Stimulated activated CD4-positive, alpha-beta T cell treated with anti-CD3 and anti-CD28 coated beads, Interleukin-2, amount 100 ng/mL, for 4 hours (primary cell): Measurements from ENCODE around the gene MPHOSPH8.

Experiments used
- DNase-seq: peaks from one replicate; pipeline ENCODE4 v3.0.0-alpha.2; 2020; ENCODE audit warnings: low read depth

MPHOSPH8 gene, protein sequence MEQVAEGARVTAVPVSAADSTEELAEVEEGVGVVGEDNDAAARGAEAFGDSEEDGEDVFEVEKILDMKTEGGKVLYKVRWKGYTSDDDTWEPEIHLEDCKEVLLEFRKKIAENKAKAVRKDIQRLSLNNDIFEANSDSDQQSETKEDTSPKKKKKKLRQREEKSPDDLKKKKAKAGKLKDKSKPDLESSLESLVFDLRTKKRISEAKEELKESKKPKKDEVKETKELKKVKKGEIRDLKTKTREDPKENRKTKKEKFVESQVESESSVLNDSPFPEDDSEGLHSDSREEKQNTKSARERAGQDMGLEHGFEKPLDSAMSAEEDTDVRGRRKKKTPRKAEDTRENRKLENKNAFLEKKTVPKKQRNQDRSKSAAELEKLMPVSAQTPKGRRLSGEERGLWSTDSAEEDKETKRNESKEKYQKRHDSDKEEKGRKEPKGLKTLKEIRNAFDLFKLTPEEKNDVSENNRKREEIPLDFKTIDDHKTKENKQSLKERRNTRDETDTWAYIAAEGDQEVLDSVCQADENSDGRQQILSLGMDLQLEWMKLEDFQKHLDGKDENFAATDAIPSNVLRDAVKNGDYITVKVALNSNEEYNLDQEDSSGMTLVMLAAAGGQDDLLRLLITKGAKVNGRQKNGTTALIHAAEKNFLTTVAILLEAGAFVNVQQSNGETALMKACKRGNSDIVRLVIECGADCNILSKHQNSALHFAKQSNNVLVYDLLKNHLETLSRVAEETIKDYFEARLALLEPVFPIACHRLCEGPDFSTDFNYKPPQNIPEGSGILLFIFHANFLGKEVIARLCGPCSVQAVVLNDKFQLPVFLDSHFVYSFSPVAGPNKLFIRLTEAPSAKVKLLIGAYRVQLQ

DNA sequence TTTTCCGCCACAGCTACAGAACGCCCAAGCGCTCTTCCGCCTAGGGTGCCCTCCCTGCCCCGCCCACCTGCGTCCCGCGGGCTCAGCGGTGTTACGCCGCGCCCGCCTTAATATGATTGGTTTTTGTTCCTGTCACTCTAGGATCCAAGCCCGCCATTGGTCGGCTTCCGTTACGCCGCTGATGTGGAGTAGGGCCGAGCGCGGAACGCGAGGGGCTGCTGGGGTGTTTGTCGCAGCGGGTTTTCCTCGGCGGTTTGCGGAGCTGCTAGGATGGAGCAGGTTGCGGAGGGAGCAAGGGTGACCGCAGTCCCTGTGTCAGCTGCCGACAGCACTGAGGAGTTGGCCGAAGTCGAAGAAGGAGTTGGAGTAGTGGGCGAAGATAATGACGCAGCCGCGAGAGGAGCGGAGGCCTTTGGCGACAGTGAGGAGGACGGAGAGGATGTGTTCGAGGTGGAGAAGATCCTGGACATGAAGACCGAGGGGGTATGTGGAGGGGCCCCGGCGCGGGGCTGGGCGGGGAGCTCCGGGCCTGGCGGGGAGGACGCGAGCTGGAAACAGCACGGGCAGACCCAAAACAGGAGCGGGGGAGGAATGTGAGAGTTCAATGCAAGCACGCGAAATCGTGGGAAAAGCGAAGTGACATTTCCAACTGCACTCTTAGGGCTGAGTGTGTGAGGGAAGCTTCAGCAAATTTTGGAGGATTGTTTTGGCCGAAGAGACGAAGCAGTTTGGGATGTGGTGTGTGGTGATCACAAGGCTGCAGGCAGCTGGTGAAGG is at the start of gene MPHOSPH8:
TSS of gene MPHOSPH8 (plus strand) at position 181 of the 777 bp plus-strand sequence. CDS start at position 271, 90 bp downstream.
- peak; percentile 90 for DNase-seq

DNA sequence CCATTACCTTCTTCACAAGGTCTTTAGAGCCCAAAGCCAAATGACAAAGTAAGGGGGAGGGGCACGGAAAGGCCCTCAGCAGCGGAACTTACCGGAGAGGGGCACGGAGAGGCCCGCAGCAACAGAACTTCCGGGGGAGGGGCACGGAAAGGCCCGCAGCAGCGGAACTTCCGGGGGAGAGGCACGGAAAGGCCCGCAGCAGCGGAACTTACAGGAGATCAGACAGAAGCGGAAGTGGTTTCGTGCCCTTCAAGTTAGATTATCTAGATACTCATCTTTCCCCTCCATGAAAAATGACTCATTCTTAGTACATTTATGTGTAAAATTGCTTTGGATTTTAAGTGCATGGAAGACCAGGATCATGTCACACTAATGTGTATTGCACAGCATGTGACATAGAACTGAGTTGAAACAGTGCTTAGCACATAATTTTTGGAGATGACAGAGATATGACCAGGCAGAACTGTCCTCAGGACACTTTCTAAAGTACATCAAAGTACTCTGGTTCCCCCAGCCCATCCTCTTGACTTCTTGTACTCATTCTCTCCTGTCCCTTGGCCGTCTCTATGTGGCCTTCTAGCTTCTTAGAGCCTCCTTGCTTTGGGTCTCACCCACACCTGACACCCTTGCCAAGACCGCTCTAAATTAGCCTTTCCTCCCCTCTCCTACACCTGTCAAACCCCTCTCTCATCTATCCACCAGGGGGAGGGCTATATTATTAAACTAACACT is 46.4 kb upstream of the MPHOSPH8 start:
- peak; percentile 72 for DNase-seq

DNA sequence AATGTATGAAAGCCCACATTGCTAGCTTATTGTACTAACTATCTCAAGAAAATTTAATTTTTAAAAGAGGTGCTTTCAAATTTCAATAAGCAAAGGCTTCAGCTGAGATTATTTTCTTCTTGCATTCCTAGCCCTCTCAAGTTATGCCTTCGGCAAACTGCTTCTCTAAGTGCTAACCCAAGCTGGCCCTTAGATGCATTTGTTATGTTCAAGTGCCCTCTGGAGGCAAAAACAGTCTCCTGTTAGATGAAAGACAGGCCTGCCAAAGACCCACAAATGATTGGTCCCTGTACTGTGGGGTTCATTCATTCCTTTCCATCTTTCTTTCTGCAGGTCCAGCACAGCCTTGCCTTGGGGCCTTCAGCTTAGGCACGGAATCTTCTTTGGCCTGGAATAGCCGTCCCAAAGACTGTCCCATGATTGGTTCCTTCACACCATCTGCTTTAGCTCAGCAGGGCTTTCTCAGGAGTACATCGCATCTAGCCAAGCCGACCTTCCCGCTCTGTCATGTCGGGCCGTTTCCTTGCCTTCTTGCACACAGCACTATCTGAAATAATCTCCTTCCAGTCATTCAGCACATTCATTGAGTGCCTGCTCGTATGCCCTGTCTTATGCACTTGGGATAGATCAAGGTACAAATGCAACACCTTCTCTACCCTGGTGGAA is 45.7 kb upstream of the MPHOSPH8 start:
- DNase-seq: no peak

DNA sequence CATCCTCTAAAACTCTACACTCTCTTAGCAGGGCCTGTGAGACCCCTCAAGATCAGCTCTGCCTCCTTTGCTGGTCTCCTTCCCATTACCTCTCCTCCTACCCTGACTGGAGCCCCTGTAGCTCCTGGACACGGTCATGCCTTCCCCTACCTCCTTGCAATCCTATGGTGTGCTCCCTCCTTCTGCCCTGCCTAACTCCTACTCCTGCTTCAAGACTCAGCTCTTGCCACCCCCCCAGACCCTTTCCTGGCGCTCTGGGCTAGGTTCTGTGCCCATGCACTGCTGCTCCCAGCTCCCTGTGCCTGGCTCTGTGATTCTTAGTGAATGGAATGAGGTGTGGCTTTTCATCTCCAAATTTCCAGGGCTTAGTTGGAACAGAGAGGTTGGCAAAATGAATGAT is 44.1 kb upstream of the MPHOSPH8 start:
- DNase-seq: no peak

DNA sequence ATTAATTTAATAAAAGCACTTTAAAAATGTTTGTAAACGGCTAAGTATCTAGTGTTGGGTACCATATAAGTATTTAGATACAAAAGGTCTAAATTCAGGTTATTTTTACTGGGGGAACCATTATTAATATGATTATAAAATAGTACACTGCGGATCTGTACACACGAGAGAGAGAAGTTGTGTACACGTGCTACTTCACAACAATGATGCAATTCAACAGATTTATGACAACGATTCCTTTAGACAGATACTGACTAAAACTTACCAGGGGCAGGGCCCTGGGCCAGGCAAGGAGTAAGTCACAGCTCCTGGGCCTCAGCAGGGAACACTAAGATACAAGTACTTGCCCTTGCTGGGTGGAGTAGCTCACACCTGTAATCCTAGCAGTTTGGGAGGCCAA is 43.0 kb upstream of the MPHOSPH8 start:
- no peak for DNase-seq

DNA sequence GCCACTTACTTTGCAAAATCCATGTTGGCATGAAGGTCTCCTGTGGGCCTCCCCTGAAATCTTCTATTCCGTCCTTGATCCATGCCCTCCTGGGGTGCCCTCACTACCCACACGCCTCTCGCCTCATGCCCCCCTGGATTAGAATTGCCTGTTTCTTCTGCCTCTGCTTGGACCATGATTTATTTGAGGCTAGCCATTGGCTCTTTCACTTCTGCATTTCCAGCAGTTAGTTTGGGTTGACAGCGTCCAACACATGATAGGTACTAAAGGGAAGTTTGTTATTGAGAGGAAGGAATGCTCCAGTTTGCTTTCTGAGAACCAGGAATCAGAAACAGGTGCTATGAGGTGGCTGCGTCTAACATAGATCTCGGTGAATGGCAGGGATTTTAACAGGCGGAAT is 41.6 kb upstream of the MPHOSPH8 start:
- no peak for DNase-seq

DNA sequence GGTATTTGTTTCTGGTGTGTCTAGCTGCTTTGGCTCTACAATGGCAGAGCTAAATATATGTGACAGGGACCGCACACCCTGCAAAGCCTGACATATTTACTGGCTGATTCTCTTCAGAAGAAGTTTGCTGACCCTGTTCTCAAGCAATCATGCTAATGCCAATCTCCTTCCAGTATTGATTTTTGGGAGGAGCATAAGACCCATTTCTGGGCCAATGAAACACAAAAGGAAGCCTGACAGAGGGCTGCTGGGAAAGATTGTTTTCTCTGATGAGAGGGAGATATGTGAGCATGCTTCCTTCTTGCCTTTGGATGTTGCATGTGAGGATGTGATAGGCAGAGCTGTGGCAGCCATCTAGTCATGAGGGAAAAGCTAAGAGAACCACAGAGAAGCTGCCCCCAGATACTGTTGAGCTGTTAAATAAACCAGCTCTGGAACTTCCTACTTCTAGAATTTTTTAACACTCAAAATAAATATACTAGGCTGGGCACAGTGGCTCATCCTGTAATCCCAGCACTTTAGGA is 40.7 kb upstream of the MPHOSPH8 start:
- no peak for DNase-seq

DNA sequence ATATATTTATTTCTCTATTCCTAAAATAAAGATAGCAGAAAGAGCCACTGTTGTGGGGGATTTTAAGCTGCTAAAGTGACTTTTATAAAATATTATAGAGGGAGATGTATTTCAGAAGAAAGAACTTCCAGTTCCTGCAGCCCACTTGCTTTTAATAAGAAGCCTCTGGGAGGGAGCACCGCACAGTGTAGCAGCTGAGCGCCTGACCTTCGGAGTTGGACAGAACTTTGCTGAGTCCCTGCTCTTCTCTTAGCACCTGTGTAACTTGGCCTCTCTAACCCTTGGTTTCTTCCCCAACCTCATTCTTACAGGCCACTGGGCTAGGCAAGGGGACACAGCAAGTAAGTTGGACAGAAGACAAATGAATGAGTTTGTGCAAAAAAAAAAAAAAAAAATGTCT is 37.4 kb upstream of the MPHOSPH8 start:
- no peak for DNase-seq

DNA sequence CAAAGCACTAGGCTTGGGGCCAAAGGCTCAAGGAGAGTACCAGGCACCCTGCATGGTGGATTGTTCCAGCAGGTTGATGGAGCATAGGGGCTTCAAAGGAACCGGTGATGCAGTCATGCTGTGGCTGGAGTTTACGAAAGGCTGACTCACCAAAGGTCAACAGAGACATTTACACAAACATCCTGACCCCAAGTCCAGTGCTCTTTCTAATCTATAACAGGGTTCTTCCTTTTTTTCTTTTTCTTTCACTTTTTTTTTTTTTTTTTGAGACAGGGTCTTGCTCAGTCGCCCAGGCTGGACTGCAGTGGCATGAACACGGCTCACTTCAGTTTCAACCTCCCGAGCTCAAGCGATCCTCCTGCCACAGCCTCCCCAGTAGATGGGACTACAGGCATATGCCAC is 36.5 kb upstream of the MPHOSPH8 start:
- no peak for DNase-seq

DNA sequence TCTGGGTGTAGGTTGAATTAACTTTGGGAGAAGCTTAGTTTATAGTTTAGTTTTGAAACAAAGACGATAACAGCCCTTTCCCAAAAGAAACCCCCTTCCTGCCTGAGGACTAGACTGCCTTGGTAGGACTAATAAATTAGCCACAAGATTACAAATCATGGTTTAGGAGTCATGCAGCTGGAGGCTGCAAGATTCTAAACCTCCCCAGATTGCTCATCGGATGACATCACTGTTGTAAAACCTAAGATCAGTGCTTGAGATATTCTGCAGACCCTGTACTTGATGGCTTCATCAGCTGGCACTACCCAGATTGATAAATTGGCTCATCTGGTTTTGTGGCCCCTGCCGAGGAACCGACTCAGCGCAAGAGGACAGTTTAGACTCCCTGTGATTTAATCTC is 35.9 kb upstream of the MPHOSPH8 start:
- DNase-seq: no peak

DNA sequence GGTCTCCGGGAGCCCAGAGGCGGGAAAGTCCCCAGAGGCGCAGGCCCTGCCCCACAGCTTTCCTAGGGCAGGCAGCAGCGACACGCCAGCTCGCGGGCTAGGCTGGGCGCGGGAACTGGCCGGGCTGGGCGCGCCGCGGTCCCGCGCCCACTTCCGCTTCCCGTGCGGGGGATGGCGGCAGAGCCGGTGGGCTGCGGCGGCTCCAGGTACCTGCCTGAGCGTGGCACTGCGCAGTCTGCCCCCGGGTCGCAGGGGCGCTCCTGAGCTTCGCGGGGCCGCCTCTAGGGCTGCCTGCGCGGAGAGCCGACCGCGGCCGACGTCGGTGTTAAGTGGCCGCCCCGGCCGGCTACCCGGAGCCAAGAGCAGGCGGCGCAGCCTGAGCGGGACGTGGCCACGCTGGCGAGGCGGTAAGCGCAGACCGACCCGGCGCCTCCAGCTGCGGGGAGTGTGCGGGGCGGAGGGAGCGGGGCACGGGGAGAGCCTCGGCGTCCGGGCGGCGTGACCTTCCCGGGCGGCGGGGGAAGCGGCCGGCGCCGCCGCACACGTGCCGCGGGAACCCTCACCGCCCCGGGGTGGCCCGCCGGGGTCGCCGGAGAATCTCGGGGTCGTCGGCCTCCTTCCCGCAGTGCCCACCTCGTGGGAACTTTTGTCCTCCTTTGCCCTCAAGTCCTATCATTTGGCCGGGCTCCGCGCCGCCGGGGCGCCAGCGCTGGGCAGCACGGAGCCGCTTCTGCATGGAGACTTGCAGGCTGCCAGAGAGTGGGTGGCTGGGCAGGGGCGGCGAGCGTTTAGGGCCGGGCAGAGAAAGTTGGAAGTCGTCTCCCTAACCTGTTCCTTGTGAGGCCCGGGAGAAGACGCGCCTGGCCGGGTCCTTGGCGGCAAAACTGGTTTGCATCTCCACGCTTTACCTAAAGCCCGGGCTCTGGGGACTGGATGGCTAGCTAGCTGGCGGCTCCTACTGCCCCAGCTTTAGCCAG is 31.4 kb upstream of the MPHOSPH8 start:
- no peak for DNase-seq

DNA sequence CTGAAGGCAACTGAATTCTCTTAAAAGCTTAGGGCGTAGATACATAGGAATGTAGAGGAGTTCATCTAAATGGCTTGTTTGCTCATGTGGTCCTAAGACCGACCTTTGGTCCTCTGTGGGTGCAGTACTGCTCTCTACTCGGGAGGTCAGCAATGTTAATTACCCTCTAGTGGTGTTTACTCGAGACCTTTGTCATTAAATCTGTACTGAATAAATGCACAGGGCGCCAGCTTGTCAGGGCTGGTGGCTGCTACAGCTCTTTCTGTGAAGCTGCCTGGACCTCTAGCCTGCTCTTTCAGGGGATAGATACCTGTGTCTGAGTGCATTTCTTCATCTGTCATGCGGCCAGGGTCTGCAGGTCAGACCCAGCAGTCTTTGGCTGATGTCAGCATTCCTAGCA is 29.2 kb upstream of the MPHOSPH8 start:
- DNase-seq: no peak

DNA sequence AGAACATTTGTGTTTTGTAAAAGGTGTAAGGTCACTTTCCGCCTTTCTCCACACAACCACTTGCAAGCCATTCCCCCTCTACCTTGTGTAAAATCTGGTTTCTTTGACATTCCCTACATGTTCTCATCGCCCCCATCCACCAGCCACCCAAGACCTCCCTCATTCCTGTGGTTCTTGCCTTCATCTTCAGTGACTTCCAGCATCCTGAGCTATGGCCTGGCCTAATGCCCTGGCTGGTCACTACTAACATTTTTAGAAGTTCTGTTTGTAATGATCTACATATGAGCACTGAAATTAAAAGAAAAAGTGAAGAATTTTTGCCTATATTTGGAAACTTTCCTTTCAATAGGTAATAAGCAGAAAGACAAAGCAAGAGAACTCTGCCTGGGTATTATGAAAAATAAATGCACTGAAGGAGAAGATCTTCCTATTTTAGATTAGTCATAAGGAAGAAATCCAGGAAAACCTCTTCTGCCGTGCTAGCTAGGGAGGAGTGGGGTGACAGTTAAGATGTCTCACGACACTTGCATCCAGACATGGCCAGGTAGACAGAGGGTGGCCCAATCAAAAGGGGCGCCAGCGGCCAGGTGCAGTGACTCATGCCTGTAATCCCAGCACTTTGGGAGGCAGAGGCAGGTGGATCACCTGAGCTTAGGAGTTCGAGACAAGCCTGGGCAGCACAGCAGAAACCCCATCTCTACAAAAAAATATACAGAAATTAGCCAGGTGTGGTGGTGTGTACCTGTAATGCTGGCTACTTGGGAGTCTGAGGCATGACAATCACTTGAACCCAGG is 28.1 kb upstream of the MPHOSPH8 start:
- DNase-seq: no peak

DNA sequence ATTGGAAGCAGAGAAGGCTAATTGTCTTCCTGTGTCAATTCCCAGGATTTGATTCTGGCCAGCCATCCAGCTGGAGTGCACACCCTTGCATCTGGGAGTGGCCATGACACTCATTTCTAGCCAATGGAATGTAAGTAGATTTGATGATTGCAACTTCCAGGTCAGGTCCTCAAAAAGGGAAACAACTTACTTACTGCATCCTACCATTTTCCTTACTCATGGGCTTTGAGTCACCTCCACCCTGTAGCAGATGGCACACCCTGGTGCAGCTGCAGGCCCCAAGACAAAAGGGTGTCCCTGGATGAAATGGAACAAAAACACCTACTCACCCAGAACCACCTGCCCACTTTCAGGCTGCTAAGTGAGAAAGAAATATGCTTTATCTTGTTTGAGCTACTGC is 27.3 kb upstream of the MPHOSPH8 start:
- DNase-seq: no peak

DNA sequence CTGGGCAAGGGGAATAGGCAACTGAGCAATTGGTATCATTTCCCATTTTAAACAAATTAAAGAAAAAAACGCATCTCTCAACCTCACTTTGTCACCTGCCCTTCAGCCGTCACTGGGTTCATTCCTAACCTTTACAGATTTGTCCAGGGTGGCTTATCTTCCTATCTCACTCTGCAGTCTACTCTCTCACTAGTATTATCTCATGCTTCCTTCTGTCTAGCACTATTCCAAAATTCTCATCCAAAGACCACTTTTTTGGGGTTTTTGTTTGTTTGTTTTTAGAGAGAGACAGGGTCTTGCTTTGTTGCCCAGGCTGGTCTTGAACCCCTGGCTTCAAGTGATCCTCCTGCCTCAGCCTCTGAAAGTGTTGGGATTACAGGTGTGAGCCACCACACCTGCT is 26.7 kb upstream of the MPHOSPH8 start:
- DNase-seq: no peak

DNA sequence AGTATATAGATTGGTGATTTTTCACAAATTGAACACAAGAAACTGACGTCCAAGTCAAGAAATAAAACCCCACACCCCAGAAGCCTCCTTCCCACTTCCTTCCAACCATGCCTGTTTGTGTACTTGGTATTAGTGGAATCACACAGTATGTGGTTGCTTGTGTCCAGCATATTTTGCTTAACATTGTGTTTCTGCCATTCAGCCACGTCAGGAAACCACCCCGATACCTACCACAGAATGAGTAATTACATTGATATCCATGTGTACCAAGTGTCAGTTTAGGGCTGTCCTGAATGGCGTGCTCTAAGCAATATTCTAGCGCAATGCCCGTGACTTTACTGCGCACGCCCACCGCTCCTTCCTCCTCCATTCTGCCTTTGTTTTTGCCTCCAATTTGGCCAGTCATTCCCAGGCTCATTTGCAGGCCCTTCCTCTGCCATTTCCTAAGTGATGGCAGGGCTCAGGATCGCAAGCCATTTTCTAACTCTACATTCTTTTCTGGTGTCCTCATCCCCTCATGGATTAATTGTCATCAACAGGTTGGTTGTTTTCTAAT is 25.9 kb upstream of the MPHOSPH8 start:
- no peak for DNase-seq

DNA sequence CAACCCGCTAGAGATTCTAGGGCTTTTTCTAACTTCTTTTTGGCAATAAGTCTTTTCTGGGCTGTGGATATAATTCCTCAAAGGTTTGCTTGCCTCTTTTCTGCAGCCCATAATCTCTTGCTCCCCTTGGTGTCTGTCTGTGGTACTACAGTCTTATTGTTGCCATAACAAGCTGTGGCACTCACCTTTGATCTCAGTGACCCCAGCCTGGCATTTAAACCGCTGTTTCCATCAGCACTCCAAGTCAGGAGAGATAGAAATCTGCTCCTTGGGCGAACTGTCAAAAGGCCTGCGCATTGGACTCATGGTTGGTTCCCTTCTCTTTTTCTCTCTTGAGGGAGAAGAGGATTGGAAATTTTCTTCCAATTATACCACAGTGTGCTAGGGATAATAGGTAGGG is 14.5 kb upstream of the MPHOSPH8 start:
- DNase-seq: no peak

DNA sequence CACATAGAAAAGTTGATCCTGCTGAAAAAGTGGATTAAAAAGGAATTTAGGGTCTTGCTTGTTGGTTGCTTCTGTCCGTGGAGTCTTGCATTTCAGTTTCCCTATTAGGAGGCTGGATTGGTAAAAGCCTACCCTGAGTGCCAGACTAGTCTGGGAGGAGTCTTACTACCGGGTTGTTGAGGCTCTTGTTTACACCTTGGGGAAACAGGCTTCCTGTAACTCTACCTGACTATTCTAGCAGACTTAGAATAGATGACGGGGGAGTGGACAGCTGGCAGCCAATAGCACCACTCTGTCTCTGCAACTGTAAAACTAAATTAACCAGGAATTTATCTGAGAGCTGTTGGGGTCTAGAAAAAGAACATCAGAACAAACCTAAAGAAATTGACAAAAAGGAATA is 11.3 kb upstream of the MPHOSPH8 start:
- DNase-seq: no peak

DNA sequence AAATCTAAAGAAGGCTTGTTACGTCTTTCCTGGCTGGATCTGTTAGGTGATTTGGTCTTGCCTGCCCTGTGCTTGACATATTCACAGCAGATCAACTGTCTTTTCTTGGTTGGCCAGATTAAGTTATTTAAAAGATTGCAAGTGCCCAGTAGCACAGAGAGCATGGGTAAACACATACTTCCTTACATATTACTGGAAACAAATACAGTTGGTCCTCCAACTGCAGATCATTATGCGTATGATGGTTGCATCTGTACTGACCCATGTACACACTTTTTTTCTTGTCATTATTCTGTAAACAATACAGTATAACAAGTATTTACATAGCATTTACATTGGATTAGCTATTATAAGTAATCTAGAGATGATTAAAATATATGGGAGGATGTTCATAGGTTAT is 9.2 kb upstream of the MPHOSPH8 start:
- no peak for DNase-seq
